ENCODE measurements around the gene OLFM1.

OLFM1 gene
- long read RNA-seq: 0 reads

GRCh38 chr9:135087489-135087792, at the start of gene OLFM1:
TSS of gene OLFM1 (plus strand) at chr9:135087668. CDS start at chr9:135087990, 322 bp downstream.
- TF ChIP-seq SPI1 (IDR thresholded peaks at IDR 0.05; ENCODE audit: borderline replicate concordance, low read depth): no peak
- no peak for TF ChIP-seq POLR2AphosphoS5 (IDR thresholded peaks at IDR 0.05; ENCODE audit: low read depth)
- TF ChIP-seq REST (IDR thresholded peaks at IDR 0.05; ENCODE audit: insufficient replicate concordance, low read depth): no peak
- TF ChIP-seq CTCF (IDR thresholded peaks at IDR 0.05; ENCODE audit: insufficient read depth, low read length): no peak
- TF ChIP-seq GABPA (IDR thresholded peaks at IDR 0.05; ENCODE audit: low read depth): no peak
- peak in 1 of 2 experiments; percentile 36 for DNase-seq (ENCODE audit: low read depth in 1 of 2, low spot score in 1 of 2)
- no peak within 1 kb of the TSS for H3K27ac ChIP-seq (replicated peaks)
- H3K27me3 ChIP-seq (ENCODE audit: insufficient read depth, poor library complexity, severe bottlenecking): peaks cover 34% of the 10 kb centered on the region
- H3K4me3 ChIP-seq (replicated peaks; ENCODE audit: insufficient read depth, low read length): no peak within 1 kb of the TSS

GRCh38 chr9:135038331-135038730, 49.1 kb upstream of the OLFM1 start:
- TF ChIP-seq SPI1 (IDR thresholded peaks at IDR 0.05; ENCODE audit: borderline replicate concordance, low read depth): no peak
- TF ChIP-seq REST (IDR thresholded peaks at IDR 0.05; ENCODE audit: insufficient replicate concordance, low read depth): no peak
- no peak for TF ChIP-seq POLR2AphosphoS5 (IDR thresholded peaks at IDR 0.05; ENCODE audit: low read depth)
- no peak overlapping the region for H3K27ac ChIP-seq (replicated peaks)
- H3K4me3 ChIP-seq (replicated peaks; ENCODE audit: insufficient read depth, low read length): no peak overlapping the region
- H3K27me3 ChIP-seq (ENCODE audit: insufficient read depth, poor library complexity, severe bottlenecking): peaks cover 2% of the 10 kb centered on the region
- no peak for DNase-seq (ENCODE audit: low read depth in 1 of 2, low spot score in 1 of 2)

- Histone ChIP-seq H3K27me3 (ENCODE audit: insufficient read depth, poor library complexity, severe bottlenecking) (peaks cover 2% of the 10 kb centered on the region), H3K4me3 (replicated peaks; ENCODE audit: insufficient read depth, low read length) (no peak overlapping the region), H3K27ac (replicated peaks) (no peak overlapping the region)
- no peak for DNase-seq (ENCODE audit: low read depth in 1 of 2, low spot score in 1 of 2)
- TF ChIP-seq CTCF (IDR thresholded peaks at IDR 0.05; ENCODE audit: insufficient read depth, low read length) (no peak), GABPA (IDR thresholded peaks at IDR 0.05; ENCODE audit: low read depth) (no peak), SPI1 (IDR thresholded peaks at IDR 0.05; ENCODE audit: borderline replicate concordance, low read depth) (no peak), REST (IDR thresholded peaks at IDR 0.05; ENCODE audit: insufficient replicate concordance, low read depth) (no peak), POLR2AphosphoS5 (IDR thresholded peaks at IDR 0.05; ENCODE audit: low read depth) (no peak)
Observed at GRCh38 chr9:135038826-135039225, 48.6 kb upstream of the OLFM1 start.

Measured in HL-60 (cell line).